NT2/D1 (cell line): ENCODE data around the gene COX19.

Experiments used
- SUZ12 ChIP-seq: IDR thresholded peaks from 2 replicates; pipeline ENCODE4 v1.6.1; 2011; ENCODE audit not compliant: insufficient read length, insufficient read depth; ENCODE audit errors: extremely low read depth
- YY1 ChIP-seq: IDR thresholded peaks from 2 replicates; pipeline ENCODE4 v1.6.1; 2011; ENCODE audit not compliant: insufficient read length, insufficient read depth
- ZNF274 ChIP-seq: IDR thresholded peaks from 2 replicates; pipeline ENCODE4 v1.6.1; 2011; ENCODE audit warnings: mild to moderate bottlenecking, low read depth, low read length

DNA sequence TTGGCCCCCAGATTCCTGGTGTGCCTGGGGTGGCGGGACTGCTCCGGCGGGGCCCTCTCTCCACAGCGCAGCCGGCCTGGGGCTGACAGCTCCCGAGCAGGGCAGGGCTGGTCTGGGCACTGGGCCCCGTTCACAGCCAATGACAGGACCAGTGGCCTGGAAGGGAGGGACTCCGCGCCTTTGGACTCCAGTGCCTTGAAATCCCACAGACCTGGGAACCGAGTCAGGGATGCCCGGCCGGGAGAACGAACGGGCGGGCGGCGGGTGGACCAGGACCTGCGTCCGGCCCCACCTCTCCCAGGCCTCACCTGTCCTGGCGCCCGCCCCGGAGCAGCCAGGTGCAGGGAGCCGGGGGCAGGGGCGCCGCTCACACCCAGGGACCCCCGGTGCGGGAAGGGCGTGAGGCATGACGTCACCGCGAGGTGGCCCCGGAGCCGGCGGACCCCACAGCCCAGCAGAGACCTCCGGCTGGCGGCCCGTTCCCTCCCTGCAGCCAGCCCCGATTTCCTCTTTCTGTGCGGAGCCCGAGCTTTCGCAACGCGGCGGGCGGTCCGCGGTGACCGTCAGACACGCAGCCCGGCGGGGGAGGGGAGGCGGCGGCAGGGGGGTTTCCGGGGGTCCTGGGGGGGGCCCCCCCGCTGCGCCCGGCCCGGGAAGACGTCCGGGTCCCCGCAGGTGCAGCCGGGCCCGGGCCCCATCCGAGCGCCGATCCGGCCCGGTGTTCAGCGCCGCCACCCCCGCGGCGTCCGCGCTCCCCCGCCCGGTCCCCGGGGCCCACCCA is 21.6 kb downstream of the COX19 start:
- no peak for TF ChIP-seq SUZ12
- TF ChIP-seq ZNF274 = no peak
- no peak for TF ChIP-seq YY1
